Measurements from ENCODE around the gene HS1BP3. TPM values are rescaled to one million over a fixed set of nuclear protein-coding genes. Genes with fewer than 3 reads are reported as not detected.

Gene HS1BP3
- total and polyA plus RNA-seq, 2 of the 13 experiments (the other 11 are each of a cell fraction or from before 2014, with no cell fraction given): 15.2 to 22.0 TPM

- no peaks in the 10 kb centered on the region for H3K27me3 ChIP-seq (ENCODE audit: control insufficient read depth in 1 of 2, insufficient read depth in 2 of 2, low read length in 2 of 2)
- ATAC-seq (peak; percentile 33), DNase-seq (ENCODE audit: low spot score) (peak; percentile 44), FAIRE-seq (no peak)
- no peak overlapping the region for H2AFZ ChIP-seq (ENCODE audit: low read length)
- H3K4me1 ChIP-seq (ENCODE audit: insufficient read depth, low read length): peaks cover 44% of the 10 kb centered on the region
- POLR2A ChIA-PET: interaction anchor here (0.9 to 6.3 kb wide), 16 partner anchors 10 to 324 kb away, joined by 3 to 216 read pairs (median 4); partner anchors contain the start of genes GDF7, HS1BP3, LDAH and RHOB
- H3K9ac ChIP-seq (ENCODE audit: insufficient read depth, low read depth, low read length): no peak overlapping the region
- peak overlapping the region; percentile 75 for H3K27ac ChIP-seq (ENCODE audit: extremely low read length, insufficient read depth, low read length)
- in situ Hi-C loops (cut with HindIII; ENCODE audit: extremely low pct_ligation_motif_present, low pct_unique_long_range_greater_than_20kb) (loop anchor here (25.0 kb wide), 1 partner anchor 287 kb away; no protein-coding TSS in a partner anchor), intact Hi-C loops (cut with micrococcal nuclease; ENCODE audit: unreplicated experiment) (loop anchor here (5.0 kb wide), 1 partner anchor 82 kb away; no protein-coding TSS in a partner anchor)
- H4K20me1 ChIP-seq (ENCODE audit: insufficient read depth, low read length): no peaks in the 10 kb centered on the region
- BruUV-seq (replicated peaks): no TSS peak
- no peaks in the 10 kb centered on the region for H3K9me3 ChIP-seq (ENCODE audit: low read length)
- peak overlapping the region in 1 of 3 experiments; percentile 64; a peak in 2 of 6 replicates for H3K4me3 ChIP-seq (replicated peaks in 1 of 3; ENCODE audit: insufficient read depth in 1 of 3, low read depth in 2 of 3, low read length in 3 of 3)
- H3K4me2 ChIP-seq (ENCODE audit: low read depth, low read length): peak overlapping the region; percentile 91
- H3K79me2 ChIP-seq (ENCODE audit: insufficient read depth, low read length): no peaks in the 10 kb centered on the region
- CTCF ChIA-PET (ENCODE audit: low intra/inter-chr PET ratio, low total read pairs): interaction anchor here (1.6 to 3.0 kb wide), 5 partner anchors 8 to 288 kb away, joined by 5 to 61 read pairs (median 6); partner anchors contain the start of gene GDF7
- TF ChIP-seq KLF9 (CRISPR knock-in tag; IDR thresholded peaks at IDR 0.05; ENCODE audit: low read depth): no peak
- 0 out of 2 replicates have a peak, but pooled peaks have one; percentile 42 for TF ChIP-seq SIN3B (IDR thresholded peaks at IDR 0.05; ENCODE audit: low read length)
- peak; percentile 20; the same call in 1 of the 2 replicates for TF ChIP-seq RXRA (CRISPR knock-in tag; IDR thresholded peaks at IDR 0.05)
- TF ChIP-seq SRSF1 (optimal IDR thresholded peaks at IDR 0.05; ENCODE audit: low read depth, low read length): peak; percentile 66
- no peak for TF ChIP-seq FOXO1 (CRISPR knock-in tag; IDR thresholded peaks at IDR 0.05)
- TF ChIP-seq ZSCAN31 (CRISPR knock-in tag; IDR thresholded peaks at IDR 0.05; ENCODE audit: low read depth): 0 out of 2 replicates have a peak, but pooled peaks have one; percentile 23
- TF ChIP-seq CC2D1A (CRISPR knock-in tag; IDR thresholded peaks at IDR 0.05): 0 out of 2 replicates have a peak, but pooled peaks have one; percentile 29
- TF ChIP-seq IRF2 (CRISPR knock-in tag; IDR thresholded peaks at IDR 0.05): 0 out of 2 replicates have a peak, but pooled peaks have one; percentile 18
- 0 out of 2 replicates have a peak, but pooled peaks have one; percentile 44 for TF ChIP-seq NCOA5 (CRISPR knock-in tag; IDR thresholded peaks at IDR 0.05)
- no peak for TF ChIP-seq ZFAT (CRISPR knock-in tag; conservative IDR thresholded peaks at IDR 0.05)
- no peak for TF ChIP-seq SOX5 (CRISPR knock-in tag; IDR thresholded peaks at IDR 0.05; ENCODE audit: borderline replicate concordance)
- peak; percentile 19; the same call in 1 of the 2 replicates for TF ChIP-seq ZFX (CRISPR knock-in tag; IDR thresholded peaks at IDR 0.05; ENCODE audit: low read depth)
- TF ChIP-seq, protein P1, sequence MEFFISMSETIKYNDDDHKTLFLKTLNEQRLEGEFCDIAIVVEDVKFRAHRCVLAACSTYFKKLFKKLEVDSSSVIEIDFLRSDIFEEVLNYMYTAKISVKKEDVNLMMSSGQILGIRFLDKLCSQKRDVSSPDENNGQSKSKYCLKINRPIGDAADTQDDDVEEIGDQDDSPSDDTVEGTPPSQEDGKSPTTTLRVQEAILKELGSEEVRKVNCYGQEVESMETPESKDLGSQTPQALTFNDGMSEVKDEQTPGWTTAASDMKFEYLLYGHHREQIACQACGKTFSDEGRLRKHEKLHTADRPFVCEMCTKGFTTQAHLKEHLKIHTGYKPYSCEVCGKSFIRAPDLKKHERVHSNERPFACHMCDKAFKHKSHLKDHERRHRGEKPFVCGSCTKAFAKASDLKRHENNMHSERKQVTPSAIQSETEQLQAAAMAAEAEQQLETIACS (CRISPR knock-in tag; IDR thresholded peaks at IDR 0.05): no peak
- TF ChIP-seq FOSL2 (CRISPR knock-in tag; IDR thresholded peaks at IDR 0.05): peak; percentile 56
- TF ChIP-seq PPARG (CRISPR knock-in tag; conservative IDR thresholded peaks at IDR 0.05): peak; percentile 79
- 0 out of 2 replicates have a peak, but pooled peaks have one; percentile 2 for TF ChIP-seq ZC3H13 (CRISPR knock-in tag; IDR thresholded peaks at IDR 0.05)
- TF ChIP-seq RXRB (CRISPR knock-in tag; IDR thresholded peaks at IDR 0.05; ENCODE audit: borderline replicate concordance): peak; percentile 44; the same call in 1 of the 2 replicates
- TF ChIP-seq ZNF263 (CRISPR knock-in tag; IDR thresholded peaks at IDR 0.05): 0 out of 2 replicates have a peak, but pooled peaks have one; percentile 16
- TF ChIP-seq MYC (CRISPR knock-in tag; IDR thresholded peaks at IDR 0.05; ENCODE audit: borderline replicate concordance): peak; percentile 37; the same call in 1 of the 2 replicates
- TF ChIP-seq ZNF44 (CRISPR knock-in tag; IDR thresholded peaks at IDR 0.05): 0 out of 2 replicates have a peak, but pooled peaks have one; percentile 18
- 0 out of 2 replicates have a peak, but pooled peaks have one; percentile 31 for TF ChIP-seq SPEN (CRISPR knock-in tag; IDR thresholded peaks at IDR 0.05; ENCODE audit: low read depth)
- peak; percentile 57 for TF ChIP-seq XRCC5 (optimal IDR thresholded peaks at IDR 0.05; ENCODE audit: low read length)
- 57% methylated on average over 9 of the region's 16 CpGs for WGBS (ENCODE audit: low lambda C conversion rate)
- H3K36me3 ChIP-seq (replicated peaks in 1 of 2; ENCODE audit: control insufficient read depth in 1 of 2, insufficient read depth in 2 of 2, low read length in 2 of 2): peaks cover 1 to 7% of the 10 kb centered on the region in 2 experiments; a peak in 3 of 5 replicates
These were observed 24.2 kb upstream of the HS1BP3 start for GRCh38 chr2:20674974-20675679.

Data from HepG2 (cell line).